RWPE2 (cell line): Measurements from ENCODE around the gene PGS1.
A peak's percentile ranks its signal among the peaks of the same experiment; 100 is the strongest.

ENCODE experiments used
- ATAC-seq: fragments of 200-7000 bp; cut with Tn5 transposase; 3 replicates; pipeline ENCODE4 v1.9.1; 2021; ENCODE audit warnings: low read depth
- DNase-seq: peaks from one replicate; pipeline ENCODE4 v3.0.0-alpha.2; 2020; ENCODE audit warnings: low spot score
- H3K27ac ChIP-seq: fragments of 450-650 bp; 2 replicates; pipeline ENCODE4 v1.5.1; 2017; ENCODE audit warnings: mild to moderate bottlenecking; ENCODE audit not compliant: poor library complexity, severe bottlenecking
- H3K27me3 ChIP-seq: fragments of 250-450 bp; sonication (Bioruptor Pico); 2 replicates; pipeline ENCODE4 v1.5.1; 2021; ENCODE audit warnings: mild to moderate bottlenecking, moderate library complexity; ENCODE audit not compliant: insufficient read depth, poor library complexity, severe bottlenecking
- H3K36me3 ChIP-seq: fragments of 250-450 bp; sonication (Bioruptor Pico); 2 replicates; pipeline ENCODE4 v1.5.1; 2020; ENCODE audit warnings: low read depth, mild to moderate bottlenecking, moderate library complexity
- H3K4me1 ChIP-seq: fragments of 250-450 bp; sonication (Bioruptor Pico); 2 replicates; pipeline ENCODE4 v1.5.1; 2021; ENCODE audit warnings: mild to moderate bottlenecking, moderate library complexity; ENCODE audit not compliant: insufficient read depth, poor library complexity, severe bottlenecking
- H3K4me3 ChIP-seq: fragments of 250-450 bp; sonication (Bioruptor Pico); 2 replicates; pipeline ENCODE4 v1.5.1; 2021; ENCODE audit warnings: mild to moderate bottlenecking, moderate library complexity; ENCODE audit not compliant: severe bottlenecking
- H3K9me3 ChIP-seq: fragments of 250-450 bp; sonication (Bioruptor Pico); 2 replicates; pipeline ENCODE4 v1.5.1; 2021; ENCODE audit warnings: mild to moderate bottlenecking, moderate library complexity; ENCODE audit not compliant: severe bottlenecking
- TF ChIP-seq, protein P1 (sequence below): fragments of 450-650 bp; IDR thresholded peaks from one replicate; pipeline ENCODE4 v1.5.1; 2017; ENCODE audit warnings: mild to moderate bottlenecking, moderate library complexity; ENCODE audit not compliant: poor library complexity, severe bottlenecking

The PGS1 gene

DNA sequence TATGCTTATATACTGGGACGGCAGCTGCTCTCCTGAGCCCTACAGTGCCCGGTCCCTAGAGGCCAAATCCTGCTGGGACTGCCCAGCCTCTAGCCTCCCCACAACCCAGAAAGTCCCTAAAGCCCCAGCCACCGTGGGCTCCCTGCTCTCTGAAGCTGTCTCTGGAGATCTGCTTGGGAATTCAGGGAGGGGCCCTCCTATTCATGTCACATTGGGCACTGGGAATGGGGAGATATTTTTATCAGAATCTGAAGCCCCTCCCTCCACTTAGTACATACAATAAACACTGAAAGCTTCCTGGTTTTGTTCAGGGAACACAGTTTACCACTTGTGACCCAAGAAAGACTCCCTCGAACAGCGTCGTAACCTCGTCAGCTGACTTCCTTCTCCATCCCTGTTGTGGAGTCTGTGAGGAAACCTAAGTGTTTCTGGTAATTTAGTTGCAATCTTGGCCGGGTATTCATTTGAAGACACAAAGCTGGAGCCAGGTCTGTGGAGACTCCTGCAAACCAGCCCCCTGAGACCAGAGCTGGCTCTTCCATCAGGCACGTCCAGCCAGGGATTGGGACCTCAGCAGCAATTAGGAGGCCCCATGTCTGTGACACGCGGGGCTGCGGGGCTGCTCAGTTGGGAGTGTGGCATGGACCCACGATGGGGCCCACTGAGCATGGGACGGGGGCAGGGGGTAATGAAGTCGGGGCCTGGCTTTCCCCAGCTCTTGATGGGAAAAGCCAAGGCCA, 38.5 kb downstream of the PGS1 start:
- peaks cover 79% of the 10 kb centered on the region for H3K36me3 ChIP-seq
- TF ChIP-seq, protein P1, sequence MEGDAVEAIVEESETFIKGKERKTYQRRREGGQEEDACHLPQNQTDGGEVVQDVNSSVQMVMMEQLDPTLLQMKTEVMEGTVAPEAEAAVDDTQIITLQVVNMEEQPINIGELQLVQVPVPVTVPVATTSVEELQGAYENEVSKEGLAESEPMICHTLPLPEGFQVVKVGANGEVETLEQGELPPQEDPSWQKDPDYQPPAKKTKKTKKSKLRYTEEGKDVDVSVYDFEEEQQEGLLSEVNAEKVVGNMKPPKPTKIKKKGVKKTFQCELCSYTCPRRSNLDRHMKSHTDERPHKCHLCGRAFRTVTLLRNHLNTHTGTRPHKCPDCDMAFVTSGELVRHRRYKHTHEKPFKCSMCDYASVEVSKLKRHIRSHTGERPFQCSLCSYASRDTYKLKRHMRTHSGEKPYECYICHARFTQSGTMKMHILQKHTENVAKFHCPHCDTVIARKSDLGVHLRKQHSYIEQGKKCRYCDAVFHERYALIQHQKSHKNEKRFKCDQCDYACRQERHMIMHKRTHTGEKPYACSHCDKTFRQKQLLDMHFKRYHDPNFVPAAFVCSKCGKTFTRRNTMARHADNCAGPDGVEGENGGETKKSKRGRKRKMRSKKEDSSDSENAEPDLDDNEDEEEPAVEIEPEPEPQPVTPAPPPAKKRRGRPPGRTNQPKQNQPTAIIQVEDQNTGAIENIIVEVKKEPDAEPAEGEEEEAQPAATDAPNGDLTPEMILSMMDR, result no peak

DNA sequence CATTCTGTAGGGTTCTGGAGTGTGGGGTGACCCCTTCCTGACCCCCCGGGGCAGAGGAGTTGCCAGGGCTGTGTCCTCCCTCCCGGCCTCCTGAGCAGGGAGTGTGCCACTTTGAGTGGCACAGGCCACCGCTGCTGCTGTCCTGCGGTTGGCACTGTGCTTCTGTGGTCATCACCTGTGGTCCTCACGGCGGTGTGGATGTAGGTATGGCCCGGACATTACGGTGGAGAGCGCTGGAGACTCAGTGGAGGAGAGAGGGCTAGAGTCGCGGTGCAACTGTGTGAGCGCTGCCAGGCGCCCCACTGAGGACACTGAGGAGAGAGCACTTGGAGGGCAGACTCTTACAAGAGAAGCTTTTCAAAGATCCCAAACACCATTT, 39.1 kb downstream of the PGS1 start:
- Histone ChIP-seq H3K27ac (no peak overlapping the region), H3K36me3 (peaks cover 79% of the 10 kb centered on the region), H3K27me3 (no peaks in the 10 kb centered on the region), H3K4me1 (no peaks in the 10 kb centered on the region), H3K4me3 (no peak overlapping the region), H3K9me3 (no peaks in the 10 kb centered on the region)
- TF ChIP-seq, protein P1, result no peak
- no peak for ATAC-seq
- peak; percentile 57 for DNase-seq

More for the DNA sequence above, 38.5 kb downstream of the PGS1 start:
- H3K27ac ChIP-seq, result no peak overlapping the region
- ATAC-seq (no peak), DNase-seq (no peak)
- H3K4me1 ChIP-seq, result no peaks in the 10 kb centered on the region
- no peaks in the 10 kb centered on the region for H3K9me3 ChIP-seq
- H3K27me3 ChIP-seq, result no peaks in the 10 kb centered on the region
- H3K4me3 ChIP-seq, result no peak overlapping the region

DNA sequence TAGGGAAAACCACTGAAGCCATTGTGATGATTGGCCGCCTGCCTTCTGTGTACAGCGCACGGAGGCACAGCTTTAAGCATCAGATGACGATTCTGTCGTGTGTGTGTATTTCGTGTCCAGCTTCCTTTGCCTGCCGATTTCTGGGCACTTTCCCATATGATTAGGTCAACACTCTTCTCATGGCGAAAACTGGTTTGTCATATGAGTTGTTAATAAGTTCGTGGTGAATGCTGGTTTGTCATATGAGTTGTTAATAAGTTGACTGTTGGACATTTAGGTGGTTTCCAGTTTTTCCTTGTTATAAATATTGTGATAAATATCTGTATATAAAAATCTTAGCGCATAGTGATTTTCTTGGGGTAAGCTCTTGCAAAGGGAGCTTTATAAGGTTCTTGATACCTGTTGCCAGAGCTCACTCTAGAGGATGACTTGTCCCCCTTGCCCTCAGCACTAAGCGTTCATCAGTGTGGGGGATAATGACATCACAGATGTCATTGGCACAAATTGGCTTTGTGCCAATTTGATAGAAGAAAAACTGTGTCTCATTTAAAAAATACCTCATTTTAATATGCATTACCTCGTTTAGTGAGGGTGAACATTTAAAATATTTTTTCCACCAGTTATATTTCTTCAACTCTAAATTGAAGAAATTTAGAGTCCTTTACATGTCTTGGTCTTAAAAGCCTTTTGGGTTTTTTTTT, 40.0 kb downstream of the PGS1 start:
- Histone ChIP-seq H3K27ac (no peak overlapping the region), H3K4me1 (no peaks in the 10 kb centered on the region)
- no peak for DNase-seq

DNA sequence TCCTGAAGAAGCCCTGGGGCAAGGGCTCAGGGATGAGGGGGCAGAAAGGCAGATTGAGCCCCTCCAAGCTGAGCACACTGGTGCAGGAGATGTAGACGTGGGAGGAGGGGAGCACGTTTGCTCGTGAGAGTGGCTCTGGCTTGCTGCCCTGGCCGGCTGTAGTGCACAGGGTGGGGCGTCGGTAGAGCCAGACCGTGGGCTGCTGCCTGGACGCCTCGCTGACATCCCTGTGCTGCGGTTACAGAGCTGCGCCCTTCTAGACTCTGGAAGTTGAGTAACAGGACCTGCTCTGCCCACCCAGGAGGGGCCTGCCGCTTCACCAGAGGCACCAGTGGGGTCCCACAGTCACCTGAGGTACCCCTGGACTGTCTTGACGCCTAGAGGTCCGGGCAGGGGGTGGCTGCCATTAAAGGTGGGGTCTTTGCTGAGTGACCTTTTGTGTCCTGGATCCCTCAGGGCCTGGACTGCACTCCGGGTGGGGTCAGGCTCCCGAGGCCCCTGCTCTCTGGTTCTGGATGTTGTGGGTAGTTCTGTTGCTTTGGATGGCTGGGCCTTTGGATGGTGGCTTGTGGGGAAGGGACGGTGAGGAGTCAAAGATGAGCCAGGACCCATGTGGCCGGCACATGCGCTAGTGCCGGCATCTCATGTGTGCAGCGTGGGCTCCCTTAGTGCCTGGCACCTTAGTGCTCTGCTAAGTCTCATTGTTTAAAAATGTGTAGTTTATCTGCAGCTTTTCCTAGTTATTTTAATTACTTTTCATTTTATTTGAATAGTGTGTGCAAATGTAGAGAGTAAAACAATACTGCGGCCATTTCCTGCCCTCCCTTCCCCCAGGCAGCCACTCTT, 41.7 kb downstream of the PGS1 start:
- no peak for ATAC-seq
- no peak for DNase-seq
- Histone ChIP-seq H3K9me3 (no peaks in the 10 kb centered on the region), H3K27me3 (no peaks in the 10 kb centered on the region), H3K4me1 (no peaks in the 10 kb centered on the region), H3K27ac (no peak overlapping the region), H3K4me3 (no peak overlapping the region), H3K36me3 (peaks cover 84% of the 10 kb centered on the region)
- TF ChIP-seq, protein P1, result no peak

More for the DNA sequence above, 40.0 kb downstream of the PGS1 start:
- H3K9me3 ChIP-seq, result no peaks in the 10 kb centered on the region
- TF ChIP-seq, protein P1, result no peak
- peaks cover 82% of the 10 kb centered on the region for H3K36me3 ChIP-seq
- H3K4me3 ChIP-seq, result no peak overlapping the region
- H3K27me3 ChIP-seq, result no peaks in the 10 kb centered on the region
- no peak for ATAC-seq
